T-helper 1 cell treated with Interleukin-12 subunit alpha and Interleukin-12 subunit beta and Interleukin-4 antibody, amounts not matched to agents 30 ng/mL and 1 ng/mL, for 36 hours (primary cell): ENCODE results near the gene RAD17. TPM values are rescaled to one million over a fixed set of nuclear protein-coding genes. Genes with fewer than 3 reads are reported as not detected.
"Not testable (repeated sequence)": the region's sequence is repeated elsewhere in the genome, so short reads cannot be mapped to it uniquely, and the experiment has no call there.

Experiments used
- intact Hi-C: fragments of 100-400 bp; cut with micrococcal nuclease; formaldehyde crosslinking; loops from one replicate; pipeline ENCODE4 v1.15.1; 2024
- total RNA-seq: library from RNA; stranded (reverse); gene quantifications from 2 replicates; pipeline ENCODE4 v1.2.3, GENCODE V29; 2022

Gene RAD17
- total RNA-seq, 1 donor from 2014 or later, result 24.0 TPM

- intact Hi-C loops, result loop anchor here (10.0 kb wide), 1 partner anchor 936 kb away; no protein-coding TSS in a partner anchor
Measured at GRCh38 chr5:69370335-69370734, 717 bp downstream of the RAD17 start.

GRCh38 chr5:69372394-69372793 lies 2.8 kb downstream of the RAD17 start:
- intact Hi-C loops, result loop anchor here (10.0 kb wide), 1 partner anchor 938 kb away; no protein-coding TSS in a partner anchor

GRCh38 chr5:69374911-69375446 lies 5.4 kb downstream of the RAD17 start:
- intact Hi-C loops, result loop anchor here (10.0 kb wide), 1 partner anchor 940 kb away; no protein-coding TSS in a partner anchor

- intact Hi-C loops, result loop anchor here (10.0 kb wide), 1 partner anchor 944 kb away; no protein-coding TSS in a partner anchor
Measured at GRCh38 chr5:69378376-69378775, 8.8 kb downstream of the RAD17 start.

- intact Hi-C loops, result no loop called here
Measured at GRCh38 chr5:69404659-69405330, 35.2 kb downstream of the RAD17 start.

- intact Hi-C loops, result no loop called here
Measured at GRCh38 chr5:69414885-69415583, 45.4 kb downstream of the RAD17 start, which contains the start of gene MARVELD2. Gene MARVELD2 (plus strand): TSS chr5:69415116. CDS start chr5:69419386, 4,270 bp downstream.

- intact Hi-C loops, result no loop called here
Measured at GRCh38 chr5:69415584-69415958, 46.0 kb downstream of the RAD17 start.

- intact Hi-C loops, result no loop called here
Measured at GRCh38 chr5:69416180-69416579, 46.6 kb downstream of the RAD17 start.

GRCh38 chr5:69416699-69417098 lies 47.1 kb downstream of the RAD17 start:
- intact Hi-C loops, result no loop called here

GRCh38 chr5:69418554-69418953 lies 48.9 kb downstream of the RAD17 start:
- intact Hi-C loops, result no loop called here

GRCh38 chr5:69431424-69432303 lies 62.0 kb downstream of the RAD17 start:
- intact Hi-C loops, result no loop called here

- intact Hi-C loops, result no loop called here
Measured at GRCh38 chr5:69432412-69433206, 63.0 kb downstream of the RAD17 start.

- intact Hi-C loops, result not testable (repeated sequence)
Measured at GRCh38 chr5:69435276-69435884, 65.8 kb downstream of the RAD17 start.

- intact Hi-C loops, result no loop called here
Measured at GRCh38 chr5:69444127-69444754, 74.6 kb downstream of the RAD17 start.

GRCh38 chr5:69449511-69449910 lies 79.9 kb downstream of the RAD17 start:
- intact Hi-C loops, result no loop called here

GRCh38 chr5:69450116-69450515 lies 80.5 kb downstream of the RAD17 start:
- intact Hi-C loops, result no loop called here

- intact Hi-C loops, result not testable (repeated sequence)
Measured at GRCh38 chr5:69450527-69450926, 80.9 kb downstream of the RAD17 start.

- intact Hi-C loops, result no loop called here
Measured at GRCh38 chr5:69451941-69452647, 82.5 kb downstream of the RAD17 start.

GRCh38 chr5:69453487-69453886 lies 83.9 kb downstream of the RAD17 start:
- intact Hi-C loops, result not testable (repeated sequence)
